22Rv1 (cell line): ENCODE results near the gene GMPPA.

ENCODE experiments used
- ZFX ChIP-seq: fragments of 450-650 bp; IDR thresholded peaks from 2 replicates; pipeline ENCODE4 v1.6.1; 2017; ENCODE audit warnings: antibody characterized with exemption, borderline replicate concordance
- TF ChIP-seq, protein P1 (sequence below): fragments of 450-650 bp; IDR thresholded peaks from 2 replicates; pipeline ENCODE4 v1.5.1; 2017; ENCODE audit warnings: mild to moderate bottlenecking

DNA sequence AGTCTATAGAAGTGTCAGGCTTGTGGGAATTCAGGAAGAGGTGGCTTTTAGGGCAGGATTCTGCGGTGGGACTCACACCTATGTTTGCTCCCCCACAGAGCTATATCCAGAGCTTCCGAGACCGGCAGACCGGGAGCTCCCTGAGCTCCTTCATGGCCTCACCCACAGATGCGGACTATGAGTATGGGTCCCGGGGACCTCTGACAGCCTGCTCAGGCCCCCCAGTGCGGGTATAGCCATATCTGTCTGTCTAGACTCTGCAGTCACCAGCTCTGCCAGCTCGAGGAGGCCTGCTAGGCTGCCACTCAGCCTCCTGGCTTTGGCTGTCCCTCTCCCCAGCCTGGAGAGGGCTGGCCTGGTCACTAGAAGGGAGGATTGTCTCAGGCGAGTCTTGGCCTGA is 50.9 kb downstream of the GMPPA start:
- TF ChIP-seq, protein P1, sequence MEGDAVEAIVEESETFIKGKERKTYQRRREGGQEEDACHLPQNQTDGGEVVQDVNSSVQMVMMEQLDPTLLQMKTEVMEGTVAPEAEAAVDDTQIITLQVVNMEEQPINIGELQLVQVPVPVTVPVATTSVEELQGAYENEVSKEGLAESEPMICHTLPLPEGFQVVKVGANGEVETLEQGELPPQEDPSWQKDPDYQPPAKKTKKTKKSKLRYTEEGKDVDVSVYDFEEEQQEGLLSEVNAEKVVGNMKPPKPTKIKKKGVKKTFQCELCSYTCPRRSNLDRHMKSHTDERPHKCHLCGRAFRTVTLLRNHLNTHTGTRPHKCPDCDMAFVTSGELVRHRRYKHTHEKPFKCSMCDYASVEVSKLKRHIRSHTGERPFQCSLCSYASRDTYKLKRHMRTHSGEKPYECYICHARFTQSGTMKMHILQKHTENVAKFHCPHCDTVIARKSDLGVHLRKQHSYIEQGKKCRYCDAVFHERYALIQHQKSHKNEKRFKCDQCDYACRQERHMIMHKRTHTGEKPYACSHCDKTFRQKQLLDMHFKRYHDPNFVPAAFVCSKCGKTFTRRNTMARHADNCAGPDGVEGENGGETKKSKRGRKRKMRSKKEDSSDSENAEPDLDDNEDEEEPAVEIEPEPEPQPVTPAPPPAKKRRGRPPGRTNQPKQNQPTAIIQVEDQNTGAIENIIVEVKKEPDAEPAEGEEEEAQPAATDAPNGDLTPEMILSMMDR, result no peak
- TF ChIP-seq ZFX, result no peak
